ENCODE measurements around the gene CASP10.
"Not testable (repeated sequence)": the region's sequence is repeated elsewhere in the genome, so short reads cannot be mapped to it uniquely, and the experiment has no call there.

The CASP10 gene

GRCh38 chr2:201156036-201156435, 26.9 kb upstream of the CASP10 start:
- DNase-seq (ENCODE audit: low read depth), result no peak

- no peak for DNase-seq (ENCODE audit: low read depth)
Observed at GRCh38 chr2:201156640-201157039, 26.3 kb upstream of the CASP10 start.

- no peak for DNase-seq (ENCODE audit: low read depth)
Observed at GRCh38 chr2:201157694-201158093, 25.2 kb upstream of the CASP10 start.

GRCh38 chr2:201158111-201158929, 24.6 kb upstream of the CASP10 start:
- peak; percentile 94 for DNase-seq (ENCODE audit: low read depth)

- DNase-seq (ENCODE audit: low read depth), result no peak
Observed at GRCh38 chr2:201164166-201164565, 18.8 kb upstream of the CASP10 start.

GRCh38 chr2:201167546-201167945, 15.4 kb upstream of the CASP10 start:
- no peak for DNase-seq (ENCODE audit: low read depth)

GRCh38 chr2:201168496-201168895, 14.4 kb upstream of the CASP10 start:
- DNase-seq (ENCODE audit: low read depth), result not testable (repeated sequence)

- DNase-seq (ENCODE audit: low read depth), result no peak
Observed at GRCh38 chr2:201171259-201171814, 11.6 kb upstream of the CASP10 start.

GRCh38 chr2:201172279-201172678, 10.7 kb upstream of the CASP10 start:
- DNase-seq (ENCODE audit: low read depth), result no peak

GRCh38 chr2:201174687-201175086, 8.3 kb upstream of the CASP10 start:
- no peak for DNase-seq (ENCODE audit: low read depth)

GRCh38 chr2:201176081-201176481, 6.9 kb upstream of the CASP10 start:
- no peak for DNase-seq (ENCODE audit: low read depth)

GRCh38 chr2:201180010-201180409, 2.9 kb upstream of the CASP10 start:
- DNase-seq (ENCODE audit: low read depth), result no peak

- DNase-seq (ENCODE audit: low read depth), result no peak
Observed at GRCh38 chr2:201183365-201183727, 405 bp downstream of the CASP10 start.

GRCh38 chr2:201183835-201184234, 894 bp downstream of the CASP10 start:
- not testable (repeated sequence) for DNase-seq (ENCODE audit: low read depth)

- not testable (repeated sequence) for DNase-seq (ENCODE audit: low read depth)
Observed at GRCh38 chr2:201184248-201184647, 1.3 kb downstream of the CASP10 start.

GRCh38 chr2:201185863-201186262, 2.9 kb downstream of the CASP10 start:
- DNase-seq (ENCODE audit: low read depth), result no peak

- peak; percentile 22 for DNase-seq (ENCODE audit: low read depth)
Observed at GRCh38 chr2:201186982-201187381, 4.0 kb downstream of the CASP10 start.

GRCh38 chr2:201188449-201188848, 5.5 kb downstream of the CASP10 start:
- DNase-seq (ENCODE audit: low read depth), result no peak

- peak; percentile 86 for DNase-seq (ENCODE audit: low read depth)
Observed at GRCh38 chr2:201191132-201191875, 8.4 kb downstream of the CASP10 start.

- DNase-seq (ENCODE audit: low read depth), result no peak
Observed at GRCh38 chr2:201194097-201194496, 11.2 kb downstream of the CASP10 start.

- DNase-seq (ENCODE audit: low read depth), result no peak
Observed at GRCh38 chr2:201195331-201195730, 12.4 kb downstream of the CASP10 start.

- DNase-seq (ENCODE audit: low read depth), result no peak
Observed at GRCh38 chr2:201196003-201196402, 13.1 kb downstream of the CASP10 start.

- DNase-seq (ENCODE audit: low read depth), result no peak
Observed at GRCh38 chr2:201196803-201197202, 13.9 kb downstream of the CASP10 start.
